HCT116 (cell line): ENCODE measurements around the gene ACOT6. TPM values are rescaled to one million over a fixed set of nuclear protein-coding genes. Genes with fewer than 3 reads are reported as not detected.

Experiments used
- ATAC-seq: fragments of 200-7000 bp; cut with Tn5 transposase; 2 replicates; pipeline ENCODE4 v1.9.1; 2020; ENCODE audit warnings: mild to moderate bottlenecking, moderate library complexity
- BruUV-seq: library from RNA; stranded (reverse); fragments of 400-500 nt; replicated peaks from 2 replicates; lab custom pipeline; 2021; lab: Mats Ljungman, UMichigan
- CTCF ChIA-PET: fragments of 300-600 bp; sonication (Branson Sonifier 250); formaldehyde crosslinking; loops from one replicate; lab custom pipeline; 2021; ENCODE audit warnings: antibody characterized with exemption; lab: Charles Lee
- POLR2A ChIA-PET: fragments of 300-600, 350-600 bp; sonication (Branson Sonifier 250); formaldehyde crosslinking; loops from one replicate; lab custom pipeline; 2021; ENCODE audit warnings: antibody characterized with exemption; lab: Charles Lee
- RAD21 ChIA-PET, 2 experiments: fragments of 300-600 bp; sonication (Branson Sonifier 250); formaldehyde crosslinking; loops; one replicate each; lab custom pipeline; 2023; ENCODE audit warnings: low total read pairs in 2 of 2; ENCODE audit not compliant: uncharacterized antibody in 2 of 2, unreplicated experiment in 2 of 2, low non-redundant PET in 1 of 2; lab: Charles Lee
- DNase-seq: peaks from one replicate; pipeline ENCODE4 v3.0.0-alpha.2; 2010; ENCODE audit warnings: low read depth, low spot score
- H2AFZ ChIP-seq: fragments of 200-600 bp; shearing (Covaris generic), sonication (generic); 2 replicates; pipeline ENCODE4 v1.6.1; 2017; ENCODE audit warnings: low read depth, mixed run types, mixed read lengths, antibody characterized with exemption, low read length; ENCODE audit not compliant: poor library complexity, severe bottlenecking
- H3K27ac ChIP-seq: 2 replicates; pipeline ENCODE4 v1.5.1; 2012; ENCODE audit warnings: low read depth, low read length
- H3K27me3 ChIP-seq: fragments of 200-600 bp; sonication (generic); 2 replicates; pipeline ENCODE4 v1.6.1; 2016; ENCODE audit warnings: mixed run types, low read length, mixed read lengths; ENCODE audit not compliant: insufficient read depth
- H3K36me3 ChIP-seq, 2 experiments: fragments of 200-500 bp in 1 of 2; fragments of 200-600 bp in 1 of 2; sonication (Bioruptor generic) in 1 of 2; sonication (generic) in 1 of 2; 2 replicates each; pipeline versions ENCODE4 v1.5.1 to v1.6.1; 2014 to 2016; ENCODE audit warnings: low read length in 2 of 2, inconsistent platforms in 1 of 2, mixed read lengths in 1 of 2, mixed run types in 1 of 2; ENCODE audit not compliant: insufficient read depth in 2 of 2, control insufficient read depth in 1 of 2
- H3K4me1 ChIP-seq, 2 experiments: fragments of 200-600 bp in 1 of 2; sonication (generic) in 1 of 2; 2 replicates each; pipeline versions ENCODE4 v1.5.1 to v1.6.1; 2012 to 2017; ENCODE audit warnings: low read length in 2 of 2, inconsistent platforms in 1 of 2, mild to moderate bottlenecking in 1 of 2, mixed read lengths in 1 of 2, mixed run types in 1 of 2, moderate library complexity in 1 of 2; ENCODE audit not compliant: insufficient read depth in 2 of 2, control insufficient read depth in 1 of 2
- H3K4me2 ChIP-seq: fragments of 200-600 bp; sonication (generic); 2 replicates; pipeline ENCODE4 v1.6.1; 2017; ENCODE audit warnings: mixed run types, low read length, mixed read lengths
- H3K4me3 ChIP-seq, 2 experiments: fragments of 200-600 bp in 1 of 2; sonication (generic) in 1 of 2; replicated peaks in 1 of 2; 2 replicates each; pipeline ENCODE4 v1.5.1; 2011 to 2016; ENCODE audit warnings: low read length in 2 of 2, control low read depth in 1 of 2, low read depth in 1 of 2, mild to moderate bottlenecking in 1 of 2, mixed read lengths in 1 of 2, mixed run types in 1 of 2
- H3K79me2 ChIP-seq: fragments of 200-600 bp; sonication (generic); 2 replicates; pipeline ENCODE4 v1.6.1; 2017; ENCODE audit warnings: mild to moderate bottlenecking, mixed run types, low read length, moderate library complexity, mixed read lengths; ENCODE audit not compliant: insufficient read depth
- H3K9ac ChIP-seq: fragments of 200-600 bp; sonication (generic); 2 replicates; pipeline ENCODE4 v1.6.1; 2016; ENCODE audit warnings: low read length, mixed read lengths
- H3K9me2 ChIP-seq: fragments of 200-600 bp; sonication (generic), shearing (Covaris generic); 2 replicates; pipeline ENCODE4 v1.6.1; 2017; ENCODE audit warnings: mixed run types, mild to moderate bottlenecking, moderate library complexity; ENCODE audit not compliant: insufficient read depth
- H3K9me3 ChIP-seq, 2 experiments: fragments of 200-500 bp in 1 of 2; fragments of 200-600 bp in 1 of 2; sonication (Bioruptor generic) in 1 of 2; sonication (generic) in 1 of 2; 2 replicates each; pipeline ENCODE4 v1.6.1; 2014 to 2017; ENCODE audit warnings: low read length in 2 of 2, mixed read lengths in 2 of 2, inconsistent platforms in 1 of 2, low read depth in 1 of 2, mild to moderate bottlenecking in 1 of 2, mixed run types in 1 of 2, moderate library complexity in 1 of 2; ENCODE audit not compliant: control insufficient read depth in 1 of 2, insufficient read depth in 1 of 2
- H4K20me1 ChIP-seq: fragments of 200-600 bp; sonication (generic), shearing (Covaris generic); 2 replicates; pipeline ENCODE4 v1.6.1; 2017; ENCODE audit warnings: mixed run types, mild to moderate bottlenecking, moderate library complexity; ENCODE audit not compliant: insufficient read depth
- ELF1 ChIP-seq: IDR thresholded peaks from 2 replicates; pipeline ENCODE4 v1.6.1; 2012; ENCODE audit warnings: low read depth, borderline replicate concordance
- MAX ChIP-seq: IDR thresholded peaks from 2 replicates; pipeline ENCODE4 v1.6.1; 2012
- POLR2AphosphoS5 ChIP-seq: IDR thresholded peaks from 2 replicates; pipeline ENCODE4 v1.6.1; 2011; ENCODE audit warnings: mild to moderate bottlenecking, low read depth, low read length, moderate library complexity
- SP1 ChIP-seq: IDR thresholded peaks from 2 replicates; pipeline ENCODE4 v1.6.1; 2012; ENCODE audit warnings: low read depth
- TCF7L2 ChIP-seq: IDR thresholded peaks from 2 replicates; pipeline ENCODE4 v1.7.0; 2011; ENCODE audit warnings: borderline replicate concordance, inconsistent platforms; ENCODE audit not compliant: insufficient read depth, insufficient read length; ENCODE audit errors: extremely low read depth
- intact Hi-C: fragments of 100-400 bp; cut with micrococcal nuclease; formaldehyde crosslinking; loops from 2 replicates; pipeline ENCODE4 v1.10.0; 2022
- total RNA-seq: library from RNA; stranded (reverse); gene quantifications from one replicate; pipeline ENCODE4 v1.2.1, GENCODE V29; 2021; ENCODE audit not compliant: unreplicated experiment

The ACOT6 gene
- total RNA-seq, 1 experiment from 2014 or later = not detected

- no peak for TF ChIP-seq POLR2AphosphoS5
These were observed 51.4 kb downstream of the ACOT6 start (continued) for GRCh38 chr14:73663548-73664212.

- Histone ChIP-seq H3K4me3 (no peak overlapping the region), H3K9me2 (no peaks in the 10 kb centered on the region), H4K20me1 (no peaks in the 10 kb centered on the region), H3K4me2 (no peak overlapping the region), H2AFZ (no peak overlapping the region), H3K36me3 (no peaks in the 10 kb centered on the region), H3K27me3 (no peaks in the 10 kb centered on the region), H3K9ac (no peak overlapping the region), H3K79me2 (no peaks in the 10 kb centered on the region), H3K9me3 (no peaks in the 10 kb centered on the region), H3K27ac (no peak overlapping the region), H3K4me1 (peaks cover 5 to 13% of the 10 kb centered on the region in 2 experiments)
- intact Hi-C loops = no loop called here
- ChIA-PET CTCF (interaction anchor here (1.1 kb wide), 1 partner anchor 9 kb away, joined by 3 read pairs; no protein-coding TSS in a partner anchor), POLR2A (no interaction called here), RAD21 (no interaction called here)
- no TSS peak for BruUV-seq
- ATAC-seq = no peak
- DNase-seq = no peak
- no peak for TF ChIP-seq TCF7L2
These were observed 52.8 kb downstream of the ACOT6 start for GRCh38 chr14:73665130-73665529.

GRCh38 chr14:73666583-73666982 lies 54.3 kb downstream of the ACOT6 start:
- no peak for ATAC-seq
- Histone ChIP-seq H3K9me2 (no peaks in the 10 kb centered on the region), H3K27me3 (no peaks in the 10 kb centered on the region), H3K36me3 (no peaks in the 10 kb centered on the region), H3K4me2 (no peak overlapping the region), H2AFZ (no peak overlapping the region)
- intact Hi-C loops = no loop called here
- no peak for TF ChIP-seq SP1
- no peak for TF ChIP-seq ELF1
- no peak for TF ChIP-seq MAX
- TF ChIP-seq, all 23 proteins: peak for 0
- CTCF ChIA-PET = no interaction called here
- POLR2A ChIA-PET = no interaction called here
- Histone ChIP-seq H3K4me3 (no peak overlapping the region), H3K27ac (no peak overlapping the region), H3K79me2 (no peaks in the 10 kb centered on the region), H3K9ac (no peak overlapping the region), H3K9me3 (no peaks in the 10 kb centered on the region), H3K4me1 (peaks cover 5 to 13% of the 10 kb centered on the region in 2 experiments), H4K20me1 (no peaks in the 10 kb centered on the region)
- RAD21 ChIA-PET = no interaction called here
- BruUV-seq = no TSS peak
- no peak for DNase-seq
